Small intestine (tissue), 7 donors: ENCODE results near the gene PLCB2. TPM values are rescaled to one million over a fixed set of nuclear protein-coding genes. Genes with fewer than 3 reads are reported as not detected.

Experiments
- DNase-seq, 2 donors: peaks; one replicate each; pipeline versions ENCODE4 v3.0.0 to v3.0.0-alpha.2; 2013
- FAIRE-seq: peaks from 2 replicates; lab custom pipeline; 2012; peaks lifted over from hg19 to GRCh38; lab: Jason Lieb, UNC
- H3K27ac ChIP-seq, 3 donors: one replicate each; pipeline ENCODE4 v1.5.1; 2013; ENCODE audit warnings: low read length in 2 of 3, mild to moderate bottlenecking in 2 of 3, control low read depth in 1 of 3, inconsistent platforms in 1 of 3, low read depth in 1 of 3, moderate library complexity in 1 of 3
- H3K27me3 ChIP-seq, 3 donors: one replicate each; pipeline ENCODE4 v1.6.1; 2013; ENCODE audit warnings: low read length in 3 of 3, inconsistent platforms in 1 of 3; ENCODE audit not compliant: control insufficient read depth in 3 of 3, insufficient read depth in 3 of 3
- H3K36me3 ChIP-seq, 3 donors: one replicate each; pipeline ENCODE4 v1.6.1; 2013; ENCODE audit warnings: low read length in 3 of 3, inconsistent platforms in 1 of 3, low read depth in 1 of 3, mild to moderate bottlenecking in 1 of 3, moderate library complexity in 1 of 3; ENCODE audit not compliant: control insufficient read depth in 3 of 3, insufficient read depth in 2 of 3
- H3K4me1 ChIP-seq, 3 donors: one replicate each; pipeline ENCODE4 v1.6.1; 2013; ENCODE audit warnings: low read length in 2 of 3, inconsistent platforms in 1 of 3, low read depth in 1 of 3, mild to moderate bottlenecking in 1 of 3, moderate library complexity in 1 of 3; ENCODE audit not compliant: control insufficient read depth in 3 of 3, insufficient read depth in 2 of 3
- H3K4me3 ChIP-seq, 3 donors: one replicate each; pipeline ENCODE4 v1.5.1; 2013; ENCODE audit warnings: low read length in 3 of 3, control low read depth in 1 of 3, inconsistent platforms in 1 of 3, low read depth in 1 of 3, mild to moderate bottlenecking in 1 of 3, moderate library complexity in 1 of 3
- H3K9me3 ChIP-seq, 2 donors: one replicate each; pipeline ENCODE4 v1.6.1; 2013; ENCODE audit warnings: low read depth in 1 of 2, low read length in 1 of 2; ENCODE audit not compliant: control insufficient read depth in 2 of 2, insufficient read depth in 1 of 2
- WGBS, 3 donors: extraction: QIAGEN DNeasy Blood & Tissue Kit; methylation state at CpG; one replicate each; pipeline ENCODE4 v1.1.7; 2013; 5-methylcytosine and 5-hydroxymethylcytosine counted together
- polyA plus RNA-seq, 4 donors: library from polyadenylated mRNA; stranded (reverse) in 3 of 4; unstranded in 1 of 4; fragments of 200-250 nt in 3 of 4; fragments of 120-200 nt in 1 of 4; gene quantifications; one replicate each; pipeline versions ENCODE4 v1.2.1 to v1.2.3, GENCODE V29; 2013
- donor health status: healthy with polysubstance abuse.
- donor health status: control.
- donor health status: control.
- donor health status: Bipolar disorder and iron deficiency.
- donor health status: healthy.

PLCB2 gene
- polyA plus RNA-seq, 4 donors: 5.6 to 11.4 (median 7.8) TPM

- H3K36me3 ChIP-seq: peaks cover 0 to 52% (median 0%) of the 10 kb centered on the region in 3 donors
- peaks cover 0 to 14% (median 0%) of the 10 kb centered on the region in 3 donors for H3K4me1 ChIP-seq
- H3K27me3 ChIP-seq: peaks cover 0 to 8% (median 0%) of the 10 kb centered on the region in 3 donors
- 60 to 79% (median 62%) methylated on average over 8 of the region's 8 CpGs for WGBS, 3 donors
- FAIRE-seq: no peak
- no peaks in the 10 kb centered on the region for H3K9me3 ChIP-seq
- DNase-seq: no peak
- H3K4me3 ChIP-seq: no peak overlapping the region
- no peak overlapping the region for H3K27ac ChIP-seq
Observed at GRCh38 chr15:40258544-40258943, 49.2 kb downstream of the PLCB2 start.

GRCh38 chr15:40257656-40258450 is 49.9 kb downstream of the PLCB2 start:
- Histone ChIP-seq H3K4me1 (peaks cover 0 to 16% (median 0%) of the 10 kb centered on the region in 3 donors), H3K36me3 (peaks cover 0 to 52% (median 0%) of the 10 kb centered on the region in 3 donors), H3K27ac (no peak overlapping the region), H3K4me3 (no peak overlapping the region), H3K9me3 (no peaks in the 10 kb centered on the region), H3K27me3 (peaks cover 0 to 15% (median 0%) of the 10 kb centered on the region in 3 donors)
- FAIRE-seq (no peak), DNase-seq (no peak)
- WGBS, 3 donors: 78 to 89% (median 89%) methylated on average over 9 of the region's 9 CpGs

- H3K4me3 ChIP-seq: no peak overlapping the region
- FAIRE-seq: no peak
- 89 to 91% (median 91%) methylated on average over 17 of the region's 17 CpGs for WGBS, 3 donors
Observed at GRCh38 chr15:40256638-40257235, 51.0 kb downstream of the PLCB2 start.

GRCh38 chr15:40255033-40255432 is 52.7 kb downstream of the PLCB2 start:
- 87 to 92% (median 90%) methylated on average over 4 of the region's 4 CpGs for WGBS, 3 donors
- H3K27me3 ChIP-seq: peaks cover 0 to 18% (median 0%) of the 10 kb centered on the region in 3 donors
- H3K27ac ChIP-seq: no peak overlapping the region
- H3K4me3 ChIP-seq: no peak overlapping the region
- peaks cover 0 to 26% (median 0%) of the 10 kb centered on the region in 3 donors for H3K4me1 ChIP-seq
- no peaks in the 10 kb centered on the region for H3K9me3 ChIP-seq
- FAIRE-seq (no peak), DNase-seq (no peak)
- peaks cover 0 to 48% (median 0%) of the 10 kb centered on the region in 3 donors for H3K36me3 ChIP-seq

More at GRCh38 chr15:40256638-40257235, 51.0 kb downstream of the PLCB2 start:
- Histone ChIP-seq H3K36me3 (peaks cover 0 to 51% (median 0%) of the 10 kb centered on the region in 3 donors), H3K4me1 (peaks cover 0 to 17% (median 0%) of the 10 kb centered on the region in 3 donors), H3K9me3 (no peaks in the 10 kb centered on the region), H3K27me3 (peaks cover 0 to 18% (median 0%) of the 10 kb centered on the region in 3 donors), H3K27ac (no peak overlapping the region)
- DNase-seq: no peak

GRCh38 chr15:40254452-40254851 is 53.3 kb downstream of the PLCB2 start:
- peaks cover 0 to 18% (median 0%) of the 10 kb centered on the region in 3 donors for H3K27me3 ChIP-seq
- peaks cover 0 to 26% (median 0%) of the 10 kb centered on the region in 3 donors for H3K4me1 ChIP-seq
- 94 to 97% (median 97%) methylated on average over 3 of the region's 3 CpGs for WGBS, 3 donors
- H3K27ac ChIP-seq: no peak overlapping the region
- H3K4me3 ChIP-seq: no peak overlapping the region
- H3K9me3 ChIP-seq: no peaks in the 10 kb centered on the region
- no peak for DNase-seq
- FAIRE-seq: no peak
- H3K36me3 ChIP-seq: peaks cover 0 to 46% (median 0%) of the 10 kb centered on the region in 3 donors

GRCh38 chr15:40253167-40253790 is 54.5 kb downstream of the PLCB2 start:
- FAIRE-seq (no peak), DNase-seq (no peak)
- Histone ChIP-seq H3K27me3 (peaks cover 0 to 18% (median 0%) of the 10 kb centered on the region in 3 donors), H3K27ac (peak overlapping the region in 1 of 3 donors; percentile 28), H3K4me1 (peaks cover 0 to 26% (median 0%) of the 10 kb centered on the region in 3 donors), H3K4me3 (peak overlapping the region; percentile 4 to 68 (median 66)), H3K36me3 (peaks cover 0 to 37% (median 0%) of the 10 kb centered on the region in 3 donors), H3K9me3 (no peaks in the 10 kb centered on the region)
- WGBS, 3 donors: 15 to 41% (median 26%) methylated on average over 25 to 28 of the region's 28 CpGs

- Histone ChIP-seq H3K36me3 (peaks cover 0 to 30% (median 0%) of the 10 kb centered on the region in 3 donors), H3K27ac (peak overlapping the region in 1 of 3 donors; percentile 48), H3K4me3 (peak overlapping the region; percentile 32 to 68 (median 66)), H3K27me3 (peaks cover 0 to 18% (median 0%) of the 10 kb centered on the region in 3 donors), H3K4me1 (peaks cover 0 to 26% (median 0%) of the 10 kb centered on the region in 3 donors), H3K9me3 (no peaks in the 10 kb centered on the region)
- WGBS, 3 donors: 0 to 2% (median 1%) methylated on average over 55 to 82 of the region's 82 CpGs
- FAIRE-seq (no peak), DNase-seq (peak; percentile 56 to 85)
Observed at GRCh38 chr15:40252438-40253166, 55.1 kb downstream of the PLCB2 start.
